HG02840 (cell line): ENCODE results near the gene B4GALNT3.

ENCODE experiments used
- ATAC-seq: cut with Tn5 transposase; IDR thresholded peaks from one replicate; pipeline ENCODE4 v1.9.1; 2021; ENCODE audit warnings: mild to moderate bottlenecking, moderate library complexity, moderate number of reproducible peaks; ENCODE audit not compliant: unreplicated experiment, low FRiP score

B4GALNT3 gene

GRCh38 chr12:535396-535795 lies 75.7 kb downstream of the B4GALNT3 start:
- no peak for ATAC-seq

- no peak for ATAC-seq
Observed at GRCh38 chr12:536751-537245, 77.1 kb downstream of the B4GALNT3 start.

- no peak for ATAC-seq
Observed at GRCh38 chr12:537772-538171, 78.0 kb downstream of the B4GALNT3 start.

GRCh38 chr12:538731-539539 lies 79.2 kb downstream of the B4GALNT3 start:
- ATAC-seq = no peak

GRCh38 chr12:539540-540310 lies 80.0 kb downstream of the B4GALNT3 start:
- ATAC-seq = no peak

- ATAC-seq = no peak
Observed at GRCh38 chr12:541676-542324, 82.1 kb downstream of the B4GALNT3 start.

- no peak for ATAC-seq
Observed at GRCh38 chr12:542395-543113, 82.8 kb downstream of the B4GALNT3 start.

GRCh38 chr12:543114-543451 lies 83.3 kb downstream of the B4GALNT3 start:
- ATAC-seq = no peak

- ATAC-seq = no peak
Observed at GRCh38 chr12:544142-544541, 84.4 kb downstream of the B4GALNT3 start.

- ATAC-seq = no peak
Observed at GRCh38 chr12:544941-545635, 85.3 kb downstream of the B4GALNT3 start.

GRCh38 chr12:545835-546234 lies 86.1 kb downstream of the B4GALNT3 start:
- no peak for ATAC-seq

- ATAC-seq = no peak
Observed at GRCh38 chr12:546265-546919, 86.7 kb downstream of the B4GALNT3 start.

- ATAC-seq = no peak
Observed at GRCh38 chr12:546920-547845, 87.4 kb downstream of the B4GALNT3 start.

GRCh38 chr12:547883-548470 lies 88.2 kb downstream of the B4GALNT3 start:
- ATAC-seq = no peak

- no peak for ATAC-seq
Observed at GRCh38 chr12:549476-550082, 89.8 kb downstream of the B4GALNT3 start.

GRCh38 chr12:550473-551260 lies 90.9 kb downstream of the B4GALNT3 start:
- ATAC-seq = no peak

- ATAC-seq = no peak
Observed at GRCh38 chr12:552466-552865, 92.7 kb downstream of the B4GALNT3 start.
